ENCODE data around the gene TERT.

Gene TERT

GRCh38 chr5:1325870-1326531 lies 31.1 kb upstream of the TERT start:
- TF ChIP-seq GATA1 (IDR thresholded peaks at IDR 0.05; ENCODE audit: low read depth, low read length) (no peak), POLR2A (IDR thresholded peaks at IDR 0.05; ENCODE audit: low read length) (no peak)

GRCh38 chr5:1325191-1325741 lies 30.4 kb upstream of the TERT start:
- TF ChIP-seq POLR2A (IDR thresholded peaks at IDR 0.05; ENCODE audit: low read length) (no peak), GATA1 (IDR thresholded peaks at IDR 0.05; ENCODE audit: low read depth, low read length) (no peak)
- no peak for DNase-seq

More at GRCh38 chr5:1325870-1326531, 31.1 kb upstream of the TERT start:
- no peak for DNase-seq

- no peak for DNase-seq
- no peak for TF ChIP-seq GATA1 (IDR thresholded peaks at IDR 0.05; ENCODE audit: low read depth, low read length)
- TF ChIP-seq POLR2A (IDR thresholded peaks at IDR 0.05; ENCODE audit: low read length) = no peak
These were observed 29.9 kb upstream of the TERT start for GRCh38 chr5:1324719-1325190.

GRCh38 chr5:1324301-1324700 lies 29.4 kb upstream of the TERT start:
- DNase-seq = no peak
- TF ChIP-seq POLR2A (IDR thresholded peaks at IDR 0.05; ENCODE audit: low read length) (no peak), GATA1 (IDR thresholded peaks at IDR 0.05; ENCODE audit: low read depth, low read length) (no peak)

- TF ChIP-seq GATA1 (IDR thresholded peaks at IDR 0.05; ENCODE audit: low read depth, low read length) = no peak
- TF ChIP-seq POLR2A (IDR thresholded peaks at IDR 0.05; ENCODE audit: low read length) = no peak
- no peak for DNase-seq
These were observed 28.9 kb upstream of the TERT start for GRCh38 chr5:1323803-1324173.

GRCh38 chr5:1322955-1323802 lies 28.3 kb upstream of the TERT start:
- TF ChIP-seq POLR2A (IDR thresholded peaks at IDR 0.05; ENCODE audit: low read length) = no peak
- no peak for TF ChIP-seq GATA1 (IDR thresholded peaks at IDR 0.05; ENCODE audit: low read depth, low read length)
- no peak for DNase-seq

GRCh38 chr5:1322036-1322900 lies 27.4 kb upstream of the TERT start:
- no peak for DNase-seq
- TF ChIP-seq POLR2A (IDR thresholded peaks at IDR 0.05; ENCODE audit: low read length) (no peak), GATA1 (IDR thresholded peaks at IDR 0.05; ENCODE audit: low read depth, low read length) (no peak)

- DNase-seq = no peak
- TF ChIP-seq POLR2A (IDR thresholded peaks at IDR 0.05; ENCODE audit: low read length) (no peak), GATA1 (IDR thresholded peaks at IDR 0.05; ENCODE audit: low read depth, low read length) (no peak)
These were observed 26.7 kb upstream of the TERT start for GRCh38 chr5:1321576-1321975.

- TF ChIP-seq GATA1 (IDR thresholded peaks at IDR 0.05; ENCODE audit: low read depth, low read length) (no peak), POLR2A (IDR thresholded peaks at IDR 0.05; ENCODE audit: low read length) (no peak)
- DNase-seq = no peak
These were observed 25.8 kb upstream of the TERT start for GRCh38 chr5:1320436-1321344.

- DNase-seq = no peak
These were observed 24.8 kb upstream of the TERT start for GRCh38 chr5:1319436-1320256.

GRCh38 chr5:1318659-1319251 lies 23.9 kb upstream of the TERT start:
- TF ChIP-seq GATA1 (IDR thresholded peaks at IDR 0.05; ENCODE audit: low read depth, low read length) (no peak), POLR2A (IDR thresholded peaks at IDR 0.05; ENCODE audit: low read length) (no peak)
- DNase-seq = no peak

More at GRCh38 chr5:1319436-1320256, 24.8 kb upstream of the TERT start:
- TF ChIP-seq POLR2A (IDR thresholded peaks at IDR 0.05; ENCODE audit: low read length) = no peak
- TF ChIP-seq GATA1 (IDR thresholded peaks at IDR 0.05; ENCODE audit: low read depth, low read length) = no peak
